Natural killer cell (primary cell): ENCODE data around the gene AKNAD1. TPM values are rescaled to one million over a fixed set of nuclear protein-coding genes. Genes with fewer than 3 reads are reported as not detected.

ENCODE experiments used
- ATAC-seq, 3 donors: fragments of 150-1000 bp in 2 of 3; fragments of 200-7000 bp in 1 of 3; cut with Tn5 transposase; 1 replicate in 1 of 3; 2 replicates in 2 of 3; pipeline ENCODE4 v1.10.0; 2021; ENCODE audit warnings: mild to moderate bottlenecking in 2 of 3, moderate library complexity in 2 of 3
- DNase-seq, 2 donors: peaks; one replicate each; pipeline versions ENCODE4 v3.0.0 to v3.0.0-alpha.2; 2013 to 2021; ENCODE audit warnings: mixed read lengths in 1 of 2
- H3K27ac ChIP-seq: one replicate; pipeline ENCODE4 v1.5.1; 2013; ENCODE audit warnings: mild to moderate bottlenecking, low read length
- H3K27me3 ChIP-seq: one replicate; pipeline ENCODE4 v1.6.1; 2013; ENCODE audit warnings: low read length; ENCODE audit not compliant: control insufficient read depth, insufficient read depth
- H3K36me3 ChIP-seq: one replicate; pipeline ENCODE4 v1.6.1; 2013; ENCODE audit warnings: low read length; ENCODE audit not compliant: control insufficient read depth, insufficient read depth
- H3K4me1 ChIP-seq: one replicate; pipeline ENCODE4 v1.6.1; 2013; ENCODE audit warnings: low read length; ENCODE audit not compliant: control insufficient read depth, insufficient read depth
- H3K4me3 ChIP-seq: one replicate; pipeline ENCODE4 v1.5.1; 2013; ENCODE audit warnings: low read length
- H3K9me3 ChIP-seq: one replicate; pipeline ENCODE4 v1.6.1; 2013; ENCODE audit warnings: low read length; ENCODE audit not compliant: control insufficient read depth, insufficient read depth
- H3K27ac Mint-ChIP-seq, 2 donors: one replicate each; pipeline ENCODE4 v1.8.0; 2022; ENCODE audit warnings: mild to moderate bottlenecking in 2 of 2, mixed read lengths in 2 of 2, moderate library complexity in 1 of 2
- H3K27me3 Mint-ChIP-seq, 2 donors: one replicate each; pipeline ENCODE4 v1.8.0; 2022; ENCODE audit warnings: low read depth in 2 of 2, mixed read lengths in 2 of 2
- H3K36me3 Mint-ChIP-seq: one replicate; pipeline ENCODE4 v1.8.0; 2022; ENCODE audit warnings: mixed read lengths
- H3K4me1 Mint-ChIP-seq, 2 donors: one replicate each; pipeline ENCODE4 v1.8.0; 2022; ENCODE audit warnings: mixed read lengths in 2 of 2
- H3K4me3 Mint-ChIP-seq: one replicate; pipeline ENCODE4 v1.8.0; 2022; ENCODE audit warnings: mild to moderate bottlenecking, moderate library complexity, mixed read lengths
- H3K9me3 Mint-ChIP-seq, 2 donors: one replicate each; pipeline ENCODE4 v1.8.0; 2022; ENCODE audit warnings: mixed read lengths in 2 of 2
- WGBS: methylation state at CpG from one replicate; pipeline ENCODE4 v1.1.7; 2013; ENCODE audit warnings: missing lambda C conversion rate; ENCODE audit not compliant: insufficient coverage; 5-methylcytosine and 5-hydroxymethylcytosine counted together
- intact Hi-C: fragments of 100-400 bp; cut with micrococcal nuclease; formaldehyde crosslinking; loops from one replicate; pipeline ENCODE4 v1.14.2; 2022
- total RNA-seq, 4 donors: library from RNA; stranded (reverse); fragments of 120-200 nt in 1 of 4; gene quantifications; one replicate each; pipeline versions ENCODE4 v1.2.3 to v1.2.4, GENCODE V29; 2013 to 2022
- TF ChIP-seq, protein P1 (sequence below): fragments of 200-600 bp; IDR thresholded peaks from one replicate; pipeline ENCODE4 v1.8.0; 2022; ENCODE audit warnings: antibody characterized with exemption

Gene AKNAD1
- total RNA-seq, 3 donors from 2014 or later (not counting 1 experiment from before 2014, with no cell fraction given) = not detected

DNA sequence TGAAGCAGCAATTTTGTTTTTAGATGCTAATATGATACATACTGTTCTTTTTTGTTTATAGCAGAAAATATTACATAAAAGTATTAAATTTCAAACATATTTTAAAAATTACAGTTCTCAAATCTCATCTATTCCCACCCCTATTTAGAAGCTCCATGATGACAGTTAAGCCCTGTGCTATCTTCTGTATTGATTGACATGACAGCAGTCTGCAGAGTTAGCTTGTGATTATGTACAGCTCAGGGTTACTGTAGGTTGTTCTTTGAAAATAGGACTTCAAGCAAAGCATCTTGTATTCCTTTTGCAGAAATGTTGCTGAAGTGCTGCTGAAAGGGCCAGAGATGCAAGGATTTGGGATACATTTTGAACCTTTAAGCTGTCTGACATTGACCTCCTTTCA is 28.1 kb upstream of the AKNAD1 start:
- Mint-ChIP-seq H3K9me3 (no peaks in the 10 kb centered on the region), H3K36me3 (no peaks in the 10 kb centered on the region), H3K4me1 (no peaks in the 10 kb centered on the region), H3K27ac (no peak overlapping the region), H3K27me3 (no peaks in the 10 kb centered on the region), H3K4me3 (no peak overlapping the region)
- intact Hi-C loops = no loop called here
- TF ChIP-seq, protein P1, sequence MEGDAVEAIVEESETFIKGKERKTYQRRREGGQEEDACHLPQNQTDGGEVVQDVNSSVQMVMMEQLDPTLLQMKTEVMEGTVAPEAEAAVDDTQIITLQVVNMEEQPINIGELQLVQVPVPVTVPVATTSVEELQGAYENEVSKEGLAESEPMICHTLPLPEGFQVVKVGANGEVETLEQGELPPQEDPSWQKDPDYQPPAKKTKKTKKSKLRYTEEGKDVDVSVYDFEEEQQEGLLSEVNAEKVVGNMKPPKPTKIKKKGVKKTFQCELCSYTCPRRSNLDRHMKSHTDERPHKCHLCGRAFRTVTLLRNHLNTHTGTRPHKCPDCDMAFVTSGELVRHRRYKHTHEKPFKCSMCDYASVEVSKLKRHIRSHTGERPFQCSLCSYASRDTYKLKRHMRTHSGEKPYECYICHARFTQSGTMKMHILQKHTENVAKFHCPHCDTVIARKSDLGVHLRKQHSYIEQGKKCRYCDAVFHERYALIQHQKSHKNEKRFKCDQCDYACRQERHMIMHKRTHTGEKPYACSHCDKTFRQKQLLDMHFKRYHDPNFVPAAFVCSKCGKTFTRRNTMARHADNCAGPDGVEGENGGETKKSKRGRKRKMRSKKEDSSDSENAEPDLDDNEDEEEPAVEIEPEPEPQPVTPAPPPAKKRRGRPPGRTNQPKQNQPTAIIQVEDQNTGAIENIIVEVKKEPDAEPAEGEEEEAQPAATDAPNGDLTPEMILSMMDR = no peak
- Histone ChIP-seq H3K27ac (no peak overlapping the region), H3K9me3 (no peaks in the 10 kb centered on the region), H3K27me3 (no peaks in the 10 kb centered on the region), H3K36me3 (no peaks in the 10 kb centered on the region), H3K4me1 (no peaks in the 10 kb centered on the region), H3K4me3 (no peak overlapping the region)
- ATAC-seq (no peak), DNase-seq (no peak)

DNA sequence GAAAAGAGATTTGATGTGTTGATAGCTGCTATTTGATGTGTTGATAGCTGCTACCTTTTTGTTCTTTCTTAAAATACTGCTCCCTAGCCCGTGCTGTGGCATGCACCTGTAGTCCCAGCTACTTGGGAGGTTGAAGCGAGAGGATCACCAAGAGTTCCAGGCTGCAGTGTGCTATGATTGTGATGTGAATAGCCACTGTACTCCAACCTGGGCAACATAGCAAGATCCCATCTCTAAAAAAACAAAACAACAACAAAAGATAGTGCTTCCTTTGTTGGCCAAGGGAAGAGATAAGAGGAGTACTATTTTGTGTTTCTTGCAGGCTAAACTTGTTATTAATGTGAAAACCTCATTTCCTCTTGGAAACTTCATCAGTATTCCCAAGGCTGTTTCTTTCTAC is 25.9 kb upstream of the AKNAD1 start:
- ATAC-seq = no peak
- Mint-ChIP-seq H3K27me3 (no peaks in the 10 kb centered on the region), H3K9me3 (no peaks in the 10 kb centered on the region), H3K27ac (no peak overlapping the region), H3K36me3 (no peaks in the 10 kb centered on the region), H3K4me1 (peaks cover 2 to 3% of the 10 kb centered on the region in 2 donors), H3K4me3 (no peak overlapping the region)
- Histone ChIP-seq H3K9me3 (no peaks in the 10 kb centered on the region), H3K27ac (no peak overlapping the region), H3K27me3 (no peaks in the 10 kb centered on the region), H3K4me3 (no peak overlapping the region), H3K36me3 (no peaks in the 10 kb centered on the region), H3K4me1 (peaks cover 1% of the 10 kb centered on the region)
- DNase-seq = no peak
- 100% methylated on average over 2 of the region's 2 CpGs for WGBS
- intact Hi-C loops = no loop called here
- TF ChIP-seq, protein P1 = no peak

DNA sequence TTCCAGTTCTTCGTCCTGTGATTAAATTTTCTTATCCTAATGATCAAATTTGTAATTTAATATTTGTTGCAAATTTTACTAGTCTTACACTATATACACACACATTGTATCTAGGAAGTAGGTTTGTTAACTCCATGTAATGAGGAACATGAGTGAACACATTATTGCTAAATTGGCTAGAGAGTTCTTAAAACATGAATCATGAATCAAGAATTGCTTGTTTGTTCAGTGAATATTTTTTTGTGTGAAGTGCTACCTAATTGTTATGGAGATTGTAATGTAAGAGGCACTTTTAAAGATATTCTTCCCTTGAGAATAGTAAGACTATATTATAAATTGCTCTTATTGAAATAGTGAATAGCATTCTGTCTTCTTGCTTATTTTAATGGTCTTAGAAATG is 24.5 kb upstream of the AKNAD1 start:
- Mint-ChIP-seq H3K9me3 (no peaks in the 10 kb centered on the region), H3K36me3 (no peaks in the 10 kb centered on the region), H3K27ac (no peak overlapping the region), H3K4me3 (no peak overlapping the region), H3K27me3 (no peaks in the 10 kb centered on the region), H3K4me1 (peaks cover 8 to 11% of the 10 kb centered on the region in 2 donors)
- Histone ChIP-seq H3K4me1 (peaks cover 12% of the 10 kb centered on the region), H3K27ac (no peak overlapping the region), H3K9me3 (no peaks in the 10 kb centered on the region), H3K4me3 (no peak overlapping the region), H3K27me3 (no peaks in the 10 kb centered on the region), H3K36me3 (no peaks in the 10 kb centered on the region)
- TF ChIP-seq, protein P1 = no peak
- intact Hi-C loops = no loop called here
- no peak for DNase-seq
- ATAC-seq = no peak
- no CpG with 5 or more reads among the region's 1 CpG for WGBS

DNA sequence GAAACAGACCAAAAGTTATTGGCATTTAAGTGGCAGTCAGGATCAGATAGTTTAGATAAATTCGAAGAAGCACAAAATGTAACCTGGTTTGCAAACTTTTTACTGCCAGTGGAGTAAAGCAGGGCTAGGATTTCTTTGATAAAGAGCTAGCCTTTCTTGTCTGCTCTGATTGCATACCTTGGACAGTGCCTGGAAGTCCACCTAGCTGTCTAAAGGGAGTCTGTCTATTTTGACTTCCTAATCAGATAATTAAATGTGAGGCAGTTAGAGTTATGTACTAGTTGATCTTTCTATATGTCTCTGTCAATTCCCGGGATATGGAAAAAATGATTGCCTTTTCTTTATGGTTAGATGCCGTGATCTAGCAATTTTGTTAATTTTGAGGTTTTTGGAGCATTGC is 24.0 kb upstream of the AKNAD1 start:
- DNase-seq (no peak), ATAC-seq (no peak)
- Histone ChIP-seq H3K27ac (no peak overlapping the region), H3K9me3 (no peaks in the 10 kb centered on the region), H3K4me3 (no peak overlapping the region), H3K4me1 (peaks cover 17% of the 10 kb centered on the region), H3K36me3 (no peaks in the 10 kb centered on the region), H3K27me3 (no peaks in the 10 kb centered on the region)
- H3K36me3 Mint-ChIP-seq = no peaks in the 10 kb centered on the region
- WGBS = 95% methylated on average over 3 of the region's 3 CpGs
- TF ChIP-seq, protein P1 = no peak
- H3K4me3 Mint-ChIP-seq = no peak overlapping the region
- H3K9me3 Mint-ChIP-seq = no peaks in the 10 kb centered on the region
- intact Hi-C loops = no loop called here
- H3K27me3 Mint-ChIP-seq = no peaks in the 10 kb centered on the region
- no peak overlapping the region for H3K27ac Mint-ChIP-seq
- peaks cover 12 to 13% of the 10 kb centered on the region in 2 donors for H3K4me1 Mint-ChIP-seq
